Spleen (tissue), 7 donors: Measurements from ENCODE around the gene POLH.

ENCODE experiments used
- POLR2A ChIP-seq, 3 donors: fragments of 450-650 bp; IDR thresholded peaks; one replicate each; pipeline ENCODE4 v1.5.1; 2017; ENCODE audit warnings: antibody characterized with exemption in 3 of 3, mild to moderate bottlenecking in 1 of 3
- POLR2AphosphoS5 ChIP-seq, 3 donors: sonication (generic); formaldehyde crosslinking; IDR thresholded peaks; one replicate each; pipeline ENCODE4 v1.5.1; 2017; ENCODE audit warnings: antibody characterized with exemption in 3 of 3
- TF ChIP-seq, protein P1 (sequence below), 11 experiments: fragments of 200-600 bp in 7 of 11; fragments of 450-650 bp in 4 of 11; sonication (generic) in 4 of 11; IDR thresholded peaks in 8 of 11; conservative IDR thresholded peaks in 3 of 11; 1 replicate in 7 of 11; 2 replicates in 4 of 11; pipeline versions ENCODE4 v1.4.0 to v1.8.0; 2016 to 2021; ENCODE audit warnings: antibody characterized with exemption in 11 of 11, inconsistent platforms in 4 of 11, mild to moderate bottlenecking in 1 of 11
- donor health status: DM: no; HTN: no; CAD: no; lungs with moderate emphysema.
- donor health status: DM: no; HTN: no; CAD: no.
- donor health status: DM: no; HTN: no; CAD: no.

GRCh38 chr6:43572015-43572414, 4.0 kb upstream of the POLH start:
- no peak for TF ChIP-seq POLR2A (IDR thresholded peaks at IDR 0.05)
- TF ChIP-seq, protein P1, sequence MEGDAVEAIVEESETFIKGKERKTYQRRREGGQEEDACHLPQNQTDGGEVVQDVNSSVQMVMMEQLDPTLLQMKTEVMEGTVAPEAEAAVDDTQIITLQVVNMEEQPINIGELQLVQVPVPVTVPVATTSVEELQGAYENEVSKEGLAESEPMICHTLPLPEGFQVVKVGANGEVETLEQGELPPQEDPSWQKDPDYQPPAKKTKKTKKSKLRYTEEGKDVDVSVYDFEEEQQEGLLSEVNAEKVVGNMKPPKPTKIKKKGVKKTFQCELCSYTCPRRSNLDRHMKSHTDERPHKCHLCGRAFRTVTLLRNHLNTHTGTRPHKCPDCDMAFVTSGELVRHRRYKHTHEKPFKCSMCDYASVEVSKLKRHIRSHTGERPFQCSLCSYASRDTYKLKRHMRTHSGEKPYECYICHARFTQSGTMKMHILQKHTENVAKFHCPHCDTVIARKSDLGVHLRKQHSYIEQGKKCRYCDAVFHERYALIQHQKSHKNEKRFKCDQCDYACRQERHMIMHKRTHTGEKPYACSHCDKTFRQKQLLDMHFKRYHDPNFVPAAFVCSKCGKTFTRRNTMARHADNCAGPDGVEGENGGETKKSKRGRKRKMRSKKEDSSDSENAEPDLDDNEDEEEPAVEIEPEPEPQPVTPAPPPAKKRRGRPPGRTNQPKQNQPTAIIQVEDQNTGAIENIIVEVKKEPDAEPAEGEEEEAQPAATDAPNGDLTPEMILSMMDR (IDR thresholded peaks at IDR 0.05 in 8 of 11, conservative IDR thresholded peaks at IDR 0.05 in 3 of 11) = no peak
- no peak for TF ChIP-seq POLR2AphosphoS5 (IDR thresholded peaks at IDR 0.05)
